GM12873 (cell line): ENCODE results near the gene CBX6.

ENCODE experiments used
- CTCF ChIP-seq: IDR thresholded peaks from 2 replicates; pipeline ENCODE4 v1.5.1; 2012; ENCODE audit warnings: low read depth, mild to moderate bottlenecking, moderate library complexity, low read length, control low read depth; ENCODE audit not compliant: insufficient read depth; ENCODE audit errors: missing control alignments

The CBX6 gene

GRCh38 chr22:38853196-38853651, 18.8 kb downstream of the CBX6 start:
- TF ChIP-seq CTCF, result no peak

GRCh38 chr22:38852522-38852921, 19.5 kb downstream of the CBX6 start:
- no peak for TF ChIP-seq CTCF

GRCh38 chr22:38850941-38851849, 20.8 kb downstream of the CBX6 start:
- no peak for TF ChIP-seq CTCF

GRCh38 chr22:38850399-38850798, 21.6 kb downstream of the CBX6 start:
- TF ChIP-seq CTCF, result no peak

- no peak for TF ChIP-seq CTCF
These were observed 22.2 kb downstream of the CBX6 start for GRCh38 chr22:38849811-38850210.

- TF ChIP-seq CTCF, result no peak
These were observed 25.6 kb downstream of the CBX6 start for GRCh38 chr22:38846412-38846811.

GRCh38 chr22:38845004-38845740, 26.8 kb downstream of the CBX6 start:
- no peak for TF ChIP-seq CTCF
